C4-2B (cell line): ENCODE data around the gene LRRC10B.

Experiments
- H3K27ac ChIP-seq: fragments of 450-650 bp; 2 replicates; pipeline ENCODE4 v1.5.1; 2017
- ZFX ChIP-seq: fragments of 450-650 bp; IDR thresholded peaks from 2 replicates; pipeline ENCODE4 v1.6.1; 2017
- TF ChIP-seq, protein P1 (sequence below): fragments of 450-650 bp; conservative IDR thresholded peaks from 2 replicates; pipeline ENCODE4 v1.5.1; 2017; ENCODE audit warnings: mild to moderate bottlenecking

Gene LRRC10B

DNA sequence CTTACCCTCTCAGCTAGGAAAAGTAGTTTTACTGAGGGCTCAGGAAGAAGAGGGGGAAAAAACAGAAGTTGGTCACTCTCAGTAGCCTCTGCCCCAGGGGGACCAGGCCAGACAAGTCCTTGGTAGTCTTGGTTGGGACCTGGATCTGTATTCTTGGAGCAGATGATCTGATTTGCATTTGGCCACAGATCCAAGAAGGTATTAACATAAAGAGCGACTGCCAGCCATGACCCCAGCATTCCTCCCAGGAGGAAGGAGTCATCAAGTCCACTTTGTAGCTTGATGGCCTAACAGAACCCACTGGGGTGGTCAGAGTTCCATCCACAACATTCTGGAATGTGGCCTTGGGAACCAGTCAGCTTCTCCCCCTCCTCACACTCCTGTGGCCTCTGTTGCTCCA is 6.0 kb upstream of the LRRC10B start:
- no peak overlapping the region for H3K27ac ChIP-seq
- TF ChIP-seq, protein P1, sequence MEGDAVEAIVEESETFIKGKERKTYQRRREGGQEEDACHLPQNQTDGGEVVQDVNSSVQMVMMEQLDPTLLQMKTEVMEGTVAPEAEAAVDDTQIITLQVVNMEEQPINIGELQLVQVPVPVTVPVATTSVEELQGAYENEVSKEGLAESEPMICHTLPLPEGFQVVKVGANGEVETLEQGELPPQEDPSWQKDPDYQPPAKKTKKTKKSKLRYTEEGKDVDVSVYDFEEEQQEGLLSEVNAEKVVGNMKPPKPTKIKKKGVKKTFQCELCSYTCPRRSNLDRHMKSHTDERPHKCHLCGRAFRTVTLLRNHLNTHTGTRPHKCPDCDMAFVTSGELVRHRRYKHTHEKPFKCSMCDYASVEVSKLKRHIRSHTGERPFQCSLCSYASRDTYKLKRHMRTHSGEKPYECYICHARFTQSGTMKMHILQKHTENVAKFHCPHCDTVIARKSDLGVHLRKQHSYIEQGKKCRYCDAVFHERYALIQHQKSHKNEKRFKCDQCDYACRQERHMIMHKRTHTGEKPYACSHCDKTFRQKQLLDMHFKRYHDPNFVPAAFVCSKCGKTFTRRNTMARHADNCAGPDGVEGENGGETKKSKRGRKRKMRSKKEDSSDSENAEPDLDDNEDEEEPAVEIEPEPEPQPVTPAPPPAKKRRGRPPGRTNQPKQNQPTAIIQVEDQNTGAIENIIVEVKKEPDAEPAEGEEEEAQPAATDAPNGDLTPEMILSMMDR = no peak

GRCh38 chr11:61503135-61503770 is 5.3 kb upstream of the LRRC10B start:
- TF ChIP-seq, protein P1 = no peak
- no peak for TF ChIP-seq ZFX

DNA sequence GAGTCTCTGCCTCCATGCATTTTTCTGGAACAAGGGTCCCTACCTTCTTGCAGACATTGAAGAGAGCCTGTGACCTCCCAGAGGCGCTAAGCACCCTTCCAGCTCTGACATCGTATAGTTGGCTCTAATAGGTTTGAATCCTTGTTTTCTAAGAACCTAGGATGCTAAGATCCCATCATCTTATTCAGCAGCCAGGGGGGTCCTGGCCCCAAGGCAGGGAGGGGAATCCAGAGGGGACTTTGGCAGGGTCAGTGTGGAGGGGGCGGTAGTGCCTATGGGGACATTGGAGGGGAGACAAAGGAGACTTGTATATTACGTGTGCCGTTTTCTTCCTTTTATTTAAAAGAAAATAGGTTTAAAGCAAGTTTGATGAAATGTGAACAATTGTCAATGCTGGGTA is 3.4 kb upstream of the LRRC10B start:
- TF ChIP-seq ZFX = no peak
- TF ChIP-seq, protein P1 = no peak
- no peak overlapping the region for H3K27ac ChIP-seq

More at GRCh38 chr11:61503135-61503770, 5.3 kb upstream of the LRRC10B start:
- no peak overlapping the region for H3K27ac ChIP-seq

DNA sequence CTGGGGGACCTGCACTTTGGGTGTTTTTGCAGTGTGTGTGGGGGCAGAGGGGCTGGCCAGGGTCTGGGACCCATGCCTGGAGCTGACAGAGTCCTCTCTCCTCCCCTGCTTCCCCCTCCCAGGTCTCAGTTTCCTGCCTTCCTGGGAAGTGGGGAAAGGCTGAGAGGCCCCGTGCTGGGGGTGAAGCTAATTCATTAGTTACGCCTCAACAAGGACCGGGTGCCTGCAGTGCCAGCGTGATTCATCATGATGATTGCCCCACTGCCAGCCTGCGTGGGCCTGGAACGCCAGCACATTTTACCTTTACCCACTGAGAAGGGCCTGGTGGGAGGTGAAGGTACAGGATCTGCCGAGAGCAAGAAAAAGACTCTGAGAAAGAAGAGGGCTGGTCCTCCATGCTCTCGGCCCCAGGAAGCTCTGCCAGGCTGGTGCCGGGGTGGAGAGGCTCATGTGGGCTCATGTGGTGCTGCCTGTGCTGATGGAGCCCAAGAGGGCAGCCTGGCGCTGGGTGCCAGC is 2.9 kb upstream of the LRRC10B start:
- H3K27ac ChIP-seq = no peak overlapping the region
- no peak for TF ChIP-seq ZFX
- TF ChIP-seq, protein P1 = no peak

DNA sequence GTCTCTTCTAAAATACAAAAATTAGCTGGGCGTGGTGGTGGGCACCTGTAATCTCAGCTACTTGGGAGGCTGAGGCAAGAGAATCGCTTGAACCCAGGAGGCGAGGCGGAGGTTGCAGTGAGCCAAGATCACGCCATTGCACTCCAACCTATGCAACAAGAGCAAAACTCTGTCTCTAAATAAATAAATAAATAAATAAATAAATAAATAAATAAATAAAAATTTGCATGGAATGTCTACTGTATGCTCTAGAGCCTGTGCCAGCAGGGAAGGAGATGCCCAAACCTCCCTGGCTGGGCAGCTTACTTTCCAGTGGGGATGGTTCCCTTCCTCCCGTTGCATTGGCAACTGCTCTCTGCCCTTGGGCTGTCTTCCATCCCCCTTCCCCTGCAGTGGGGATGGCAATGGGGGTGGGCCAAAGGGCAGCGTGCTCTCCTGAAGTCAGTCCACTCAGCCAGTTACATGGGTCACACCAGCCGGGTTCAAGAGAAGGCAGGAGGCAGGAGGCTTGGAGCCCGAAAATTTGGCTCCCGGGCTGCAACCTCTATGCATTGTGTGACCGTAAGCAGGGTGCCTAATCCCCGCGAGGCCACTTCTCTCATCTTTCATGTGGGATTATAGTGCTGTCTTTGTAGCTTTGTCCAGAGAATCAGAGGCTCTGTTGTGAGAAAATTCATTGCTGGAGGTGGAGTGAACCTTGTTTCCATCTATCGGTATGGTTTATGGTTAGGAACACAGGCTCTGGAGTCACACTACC is 1.4 kb upstream of the LRRC10B start:
- TF ChIP-seq ZFX = no peak
- TF ChIP-seq, protein P1 = no peak
- no peak overlapping the region for H3K27ac ChIP-seq

- 0 out of 2 replicates have a peak, but pooled peaks have one; percentile 23 for TF ChIP-seq ZFX
- TF ChIP-seq, protein P1 = peak; percentile 89
- H3K27ac ChIP-seq = peak overlapping the region; percentile 12; the same call in 1 of the 2 replicates
Measured at GRCh38 chr11:61509043-61510029, 787 bp downstream of the LRRC10B start.
